Right ventricle myocardium superior (tissue), 1 donor: ENCODE measurements around the gene PTPN7. TPM values are rescaled to one million over a fixed set of nuclear protein-coding genes. Genes with fewer than 3 reads are reported as not detected.
"Not testable (repeated sequence)": the region's sequence is repeated elsewhere in the genome, so short reads cannot be mapped to it uniquely, and the experiment has no call there.

ENCODE experiments used
- ATAC-seq: fragments of 200-7000 bp; cut with Tn5 transposase; one replicate; pipeline ENCODE4 v1.9.1; 2020; ENCODE audit warnings: mild to moderate bottlenecking; ENCODE audit not compliant: poor library complexity
- DNase-seq: peaks from one replicate; pipeline ENCODE4 v3.0.0-alpha.2; 2020
- intact Hi-C: fragments of 100-400 bp; cut with DNase I; formaldehyde crosslinking; loops from one replicate; pipeline ENCODE4 v1.11.2; 2022
- total RNA-seq: library from RNA; stranded (reverse); fragmentation: NEBNext Ultra II Directional; extraction: Animal tissue kit (Norgen Biotek cat#: 25700); gene quantifications from one replicate; pipeline ENCODE4 v1.2.1, GENCODE V29; 2021
- donor health status: DM: no; HTN: yes; CAD: no; lungs with severe emphysema.

The PTPN7 gene
- total RNA-seq, 1 donor from 2014 or later, result 0.27 TPM

DNA sequence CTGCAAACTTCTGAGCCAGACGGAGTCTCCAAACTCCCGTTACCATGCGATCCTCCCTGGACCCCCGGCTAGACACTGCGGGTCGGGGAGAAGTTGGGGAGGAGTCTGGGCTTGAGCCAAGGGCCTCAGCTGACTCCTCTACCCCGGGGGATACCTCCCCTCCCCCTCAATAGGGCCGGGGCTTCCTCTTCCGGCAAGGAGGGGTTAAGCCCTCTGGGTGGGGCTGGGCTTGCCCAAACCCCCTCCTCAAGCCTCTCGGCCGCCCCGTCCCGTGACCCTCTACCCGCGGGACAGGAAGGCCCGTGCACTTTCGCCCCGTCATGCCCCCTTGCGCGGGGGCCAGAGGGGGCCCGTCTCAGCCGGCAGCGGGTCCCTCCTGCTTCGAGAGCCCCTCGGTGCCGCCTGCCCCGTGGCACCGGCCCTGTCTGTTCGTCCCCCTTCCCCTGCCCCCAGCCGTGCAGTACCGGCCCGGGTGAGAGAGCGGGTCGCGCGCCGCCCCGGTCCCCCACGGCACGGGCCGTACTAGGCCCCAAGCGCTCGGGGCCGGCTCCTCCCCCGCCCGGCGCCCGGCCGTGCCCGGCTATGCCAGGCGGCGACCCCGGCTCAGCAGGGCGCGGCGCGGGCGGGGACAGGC, 16.5 kb downstream of the PTPN7 start:
- ATAC-seq (peak; percentile 51), DNase-seq (peak; percentile 63)
- intact Hi-C loops, result no loop called here

DNA sequence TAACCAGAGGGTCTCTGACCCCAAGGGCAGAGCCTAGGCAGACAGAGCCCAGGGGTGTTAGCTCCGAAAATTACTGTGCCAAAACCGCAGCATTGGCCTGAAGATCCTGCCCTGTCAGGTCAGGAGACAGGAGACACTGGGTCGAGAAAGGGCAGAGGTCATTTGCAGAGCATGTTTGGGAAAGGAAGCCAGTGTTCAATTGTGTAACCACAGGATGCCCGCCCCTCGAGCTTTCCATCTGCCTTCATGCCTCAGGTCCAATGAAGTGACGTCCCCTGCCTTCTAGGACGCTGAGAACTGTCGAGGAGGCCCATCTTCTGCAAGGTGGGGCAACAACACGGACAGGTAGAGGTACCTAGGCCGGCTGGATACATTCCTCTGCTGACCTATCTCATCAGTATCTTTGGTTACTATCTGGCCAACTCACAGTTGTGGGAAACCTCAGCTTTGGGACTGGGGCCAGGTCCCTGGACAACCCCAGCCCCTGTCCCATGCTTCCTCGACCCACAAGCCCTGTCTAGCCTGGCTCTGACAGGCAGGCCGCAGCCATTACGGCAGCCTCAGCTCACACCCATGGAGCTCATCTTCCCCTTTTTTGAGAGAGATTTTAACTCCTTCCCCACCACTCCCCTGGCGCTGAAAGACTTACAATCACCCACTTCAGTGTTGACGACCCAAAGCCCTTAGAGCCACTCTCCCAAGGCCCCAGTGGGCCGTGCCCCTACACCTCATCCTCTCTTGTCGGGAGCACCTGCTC, 17.2 kb downstream of the PTPN7 start:
- DNase-seq (peak; percentile 64), ATAC-seq (peak; percentile 51)
- intact Hi-C loops, result no loop called here

DNA sequence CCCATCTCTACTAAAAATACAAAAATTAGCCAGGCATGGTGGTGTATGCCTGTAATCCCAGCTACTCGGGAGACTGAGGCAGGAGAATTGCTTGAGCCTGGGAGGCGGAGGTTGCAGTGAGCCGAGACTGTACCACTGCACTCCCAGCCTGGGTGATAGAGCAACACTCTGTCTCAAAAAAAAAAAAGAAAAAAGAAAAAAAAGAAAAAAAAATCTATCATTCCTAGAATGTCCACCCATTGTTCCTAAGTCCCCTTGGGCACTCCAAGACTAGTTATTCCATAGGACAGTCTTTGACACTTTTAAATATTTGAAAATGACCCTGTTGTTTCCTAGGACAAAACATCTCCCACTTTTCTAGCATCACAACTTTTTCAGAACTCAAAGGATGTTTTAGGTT, 18.9 kb downstream of the PTPN7 start:
- ATAC-seq, DNase-seq, intact Hi-C loops: not testable (repeated sequence)

DNA sequence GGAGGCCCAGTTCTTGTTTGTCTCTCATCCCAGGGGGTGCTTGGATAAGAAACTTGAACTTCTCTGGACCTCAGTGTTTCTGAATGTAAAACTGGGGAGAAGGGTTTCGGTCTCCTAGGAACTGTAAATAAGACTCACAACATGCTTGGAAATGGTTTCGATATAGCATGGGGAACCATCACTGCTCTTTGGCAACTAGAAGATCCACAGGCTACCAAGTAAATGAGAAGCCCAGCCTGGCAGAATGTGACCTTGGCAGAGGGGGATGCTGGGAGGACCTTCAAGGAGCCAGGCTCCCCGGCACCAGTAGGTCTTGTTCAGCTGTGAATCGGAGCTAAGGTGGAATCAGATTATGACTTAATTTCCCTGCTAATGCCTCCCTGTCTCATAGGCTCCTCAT, 19.6 kb downstream of the PTPN7 start:
- ATAC-seq (no peak), DNase-seq (no peak)
- intact Hi-C loops, result no loop called here

DNA sequence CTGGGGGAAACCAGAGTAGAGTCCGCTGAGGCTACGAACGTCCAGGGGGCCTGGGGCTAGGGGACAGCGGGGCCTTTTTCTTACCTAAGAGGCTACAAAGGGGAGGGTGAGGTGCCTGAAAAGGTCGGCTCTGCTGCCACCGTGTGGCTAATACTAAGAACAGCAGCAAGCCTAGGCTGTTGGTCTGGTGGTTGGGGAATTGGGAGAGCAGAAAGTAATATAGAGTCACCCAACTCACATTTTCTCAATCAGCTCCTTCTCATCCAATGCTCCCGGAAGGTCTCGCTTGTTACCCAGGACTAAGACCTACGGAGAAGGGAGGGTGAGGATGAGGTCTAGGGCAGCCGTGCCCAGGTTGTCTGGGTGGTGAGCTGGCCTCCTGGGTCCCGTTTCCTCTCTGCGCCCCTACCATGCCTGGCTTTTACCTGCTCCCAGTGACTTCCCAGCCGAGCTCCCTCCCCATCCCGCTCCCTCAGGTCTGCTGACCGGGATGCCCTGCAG, 25.1 kb downstream of the PTPN7 start:
- peak; percentile 53 for DNase-seq
- peak; percentile 65 for ATAC-seq
- intact Hi-C loops, result no loop called here

DNA sequence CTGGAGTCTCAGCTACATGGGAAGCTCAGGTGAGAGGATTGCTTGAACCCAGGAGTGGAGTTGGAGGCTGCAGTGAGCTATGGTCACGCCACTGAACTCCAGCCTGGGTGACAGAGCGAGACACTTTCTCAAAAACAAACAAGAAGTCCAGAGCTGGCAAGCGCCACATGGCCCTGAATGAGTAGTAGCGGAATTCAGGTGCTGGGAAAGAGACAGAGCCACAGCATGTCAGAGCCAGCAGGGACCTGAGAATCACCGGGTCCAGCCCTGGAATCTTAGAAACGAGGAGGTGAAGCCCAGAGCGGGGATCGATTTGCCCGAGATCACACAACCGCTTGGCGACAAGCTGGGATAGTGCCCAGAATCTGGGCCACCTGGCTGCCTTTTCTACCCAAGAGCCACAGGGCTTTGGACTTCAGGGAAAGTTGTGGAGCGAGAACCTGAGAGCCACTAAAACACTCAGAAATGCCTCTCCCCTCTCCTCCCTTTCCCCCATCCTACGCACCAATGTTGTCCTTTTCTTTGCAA, 25.7 kb downstream of the PTPN7 start:
- DNase-seq (no peak), ATAC-seq (no peak)
- intact Hi-C loops, result no loop called here

DNA sequence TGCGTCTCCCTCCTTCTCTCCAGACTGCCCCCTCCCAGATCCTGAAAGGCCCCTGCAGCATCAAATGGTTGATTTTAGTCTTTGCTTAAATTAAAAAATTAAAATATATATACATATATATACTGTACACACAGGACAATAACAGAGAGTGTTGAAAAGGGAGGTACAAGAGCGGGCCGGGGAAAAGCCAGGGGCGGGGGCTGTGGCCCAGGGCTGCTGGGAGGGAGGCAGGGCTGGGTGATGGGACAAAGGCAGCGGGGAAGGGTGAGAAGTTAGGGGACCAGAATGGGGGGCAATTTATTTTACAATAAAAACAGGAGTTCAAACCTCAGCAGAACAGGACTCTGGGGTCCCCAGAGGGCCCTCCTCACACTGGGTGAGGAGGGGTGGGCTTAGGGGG, 26.4 kb downstream of the PTPN7 start:
- DNase-seq (no peak), ATAC-seq (no peak)
- intact Hi-C loops, result no loop called here

DNA sequence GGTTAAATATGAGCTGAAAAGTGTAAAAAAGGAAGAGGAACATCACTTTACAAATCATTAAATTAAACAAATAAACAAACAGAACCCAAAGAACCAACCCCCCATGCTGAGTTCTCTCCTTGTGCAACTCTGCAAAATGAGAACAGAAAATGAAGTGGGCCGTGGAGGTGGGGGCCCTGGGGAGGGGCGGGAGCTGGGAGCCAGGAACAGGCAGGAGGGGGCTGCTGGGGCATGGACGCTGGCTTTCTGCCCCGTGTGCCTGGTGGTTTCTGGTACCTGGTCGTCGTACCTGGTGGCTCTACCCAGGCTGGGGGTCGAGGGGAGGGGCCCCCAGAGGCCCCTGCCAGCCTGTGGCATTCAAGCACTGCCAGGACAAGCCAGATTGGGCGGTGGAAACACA, 26.9 kb downstream of the PTPN7 start:
- DNase-seq, result no peak
- intact Hi-C loops, result no loop called here
- no peak for ATAC-seq

DNA sequence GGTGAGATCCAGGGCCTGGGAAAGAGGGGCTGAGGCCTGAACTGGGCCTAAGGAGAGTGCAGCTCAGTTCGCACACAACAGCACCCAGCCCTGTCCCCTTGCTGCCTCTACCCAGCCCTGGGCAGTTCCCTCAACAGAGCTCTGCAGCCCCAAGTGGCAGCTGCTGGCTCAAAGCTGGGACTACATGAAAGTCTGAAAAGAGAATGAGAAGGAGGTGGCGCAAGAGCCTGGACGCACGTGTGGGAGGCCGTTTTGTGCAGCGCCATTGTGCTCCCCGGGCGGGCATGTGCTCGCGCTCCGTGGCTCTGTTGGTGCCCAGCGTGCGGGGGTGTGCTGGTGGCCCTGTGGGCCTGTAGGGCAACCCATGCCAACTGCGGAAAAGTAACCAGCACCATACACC, 27.4 kb downstream of the PTPN7 start:
- DNase-seq (peak; percentile 59), ATAC-seq (peak; percentile 19)
- intact Hi-C loops, result no loop called here

DNA sequence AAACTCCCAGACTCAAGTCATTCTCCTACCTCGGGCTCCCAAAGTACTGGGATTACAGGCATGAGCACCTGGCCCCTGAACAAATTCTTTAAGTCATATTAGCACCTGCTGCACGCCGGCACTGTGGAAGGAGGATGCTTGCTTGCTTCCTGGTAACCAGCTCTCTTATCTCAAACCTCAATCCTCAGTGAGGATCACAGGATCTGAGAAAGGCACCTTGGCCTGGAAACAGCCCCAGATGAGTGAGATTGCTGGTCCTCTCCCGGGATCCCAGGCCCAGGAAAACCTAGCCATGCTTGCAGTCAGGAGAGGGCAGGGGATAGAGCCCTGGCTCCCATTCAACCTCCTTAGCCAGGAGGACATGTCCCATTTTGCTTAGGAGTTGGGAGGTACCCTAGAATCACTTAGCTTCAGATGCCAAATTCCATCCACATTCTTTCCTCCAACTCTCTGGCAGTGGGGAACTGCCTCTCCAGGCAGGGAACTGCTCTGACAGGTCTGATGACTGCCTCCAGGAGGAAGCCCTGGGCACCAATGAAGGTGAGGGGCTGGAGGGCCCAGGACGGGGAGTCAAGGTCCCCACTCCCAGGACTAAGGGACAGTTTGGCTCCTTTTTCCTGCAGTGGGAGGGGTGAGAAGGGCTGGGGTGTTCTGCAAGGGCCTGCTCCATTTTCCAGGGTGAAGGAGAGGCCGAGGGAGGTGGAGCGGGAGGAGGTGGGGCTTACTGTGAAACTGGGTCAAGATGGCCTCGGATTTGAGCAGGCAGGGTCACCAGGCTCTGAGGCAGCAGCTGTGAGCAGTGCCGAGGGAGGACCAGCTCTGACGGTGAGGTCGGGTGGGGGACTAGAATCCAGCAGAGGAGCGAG, 28.2 kb downstream of the PTPN7 start:
- DNase-seq (peak; percentile 76), ATAC-seq (peak; percentile 71)
- intact Hi-C loops, result no loop called here

DNA sequence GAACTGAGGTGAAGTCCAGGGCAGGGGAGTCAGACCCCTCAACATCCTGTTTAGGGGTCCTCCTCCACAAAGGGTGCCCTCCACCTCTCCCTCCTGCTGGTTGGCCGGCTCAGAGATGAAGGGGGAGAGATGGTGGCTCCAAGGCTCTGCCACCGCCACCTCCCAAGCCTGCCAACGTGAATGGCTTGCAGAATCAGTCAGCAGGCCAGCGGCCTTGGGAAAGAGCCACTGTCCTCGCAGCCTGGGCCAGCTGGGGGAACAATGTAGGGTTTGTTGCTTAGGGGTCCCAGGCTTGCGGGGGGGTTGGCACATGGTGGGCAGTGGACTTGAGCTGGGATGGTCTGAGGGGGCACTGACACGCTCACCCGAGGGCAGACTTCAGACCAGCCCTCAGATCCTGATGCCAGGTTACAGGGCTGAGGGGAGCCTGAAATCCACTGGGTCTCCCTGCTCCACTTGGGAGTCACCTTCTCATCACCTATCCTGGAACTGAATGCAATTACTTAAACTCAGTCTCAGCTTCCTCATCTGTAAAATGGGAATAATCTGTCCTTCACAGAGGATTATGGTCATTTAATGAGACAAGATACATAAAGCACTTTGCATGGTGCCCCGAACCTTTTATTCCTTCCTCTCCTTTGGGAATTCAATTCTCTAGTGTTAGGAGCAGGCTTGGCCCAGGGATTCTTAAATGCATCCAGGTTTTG, 29.4 kb downstream of the PTPN7 start:
- ATAC-seq (no peak), DNase-seq (no peak)
- intact Hi-C loops, result no loop called here

DNA sequence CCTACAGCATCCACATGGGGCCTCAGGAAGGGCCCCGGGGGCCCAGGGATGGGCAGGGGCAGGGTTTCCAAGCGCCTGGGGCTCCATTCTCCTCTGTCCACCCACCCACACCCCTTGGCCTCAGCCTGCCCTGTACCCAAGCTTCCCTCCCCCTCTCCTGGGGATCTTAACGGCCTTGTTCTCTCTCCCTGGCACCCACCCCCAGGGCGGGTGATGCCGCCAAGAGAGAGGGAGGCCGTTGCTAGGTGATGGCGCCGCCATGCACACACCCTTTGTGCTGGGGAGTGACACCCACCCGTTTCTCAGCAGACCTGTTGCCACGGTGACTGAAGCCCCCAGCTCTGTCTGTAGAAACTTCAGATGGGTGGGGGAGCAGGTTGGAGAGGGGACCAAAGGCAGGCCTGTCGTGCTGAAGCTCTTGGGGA, 30.1 kb downstream of the PTPN7 start:
- intact Hi-C loops, result no loop called here
- ATAC-seq (no peak), DNase-seq (no peak)

DNA sequence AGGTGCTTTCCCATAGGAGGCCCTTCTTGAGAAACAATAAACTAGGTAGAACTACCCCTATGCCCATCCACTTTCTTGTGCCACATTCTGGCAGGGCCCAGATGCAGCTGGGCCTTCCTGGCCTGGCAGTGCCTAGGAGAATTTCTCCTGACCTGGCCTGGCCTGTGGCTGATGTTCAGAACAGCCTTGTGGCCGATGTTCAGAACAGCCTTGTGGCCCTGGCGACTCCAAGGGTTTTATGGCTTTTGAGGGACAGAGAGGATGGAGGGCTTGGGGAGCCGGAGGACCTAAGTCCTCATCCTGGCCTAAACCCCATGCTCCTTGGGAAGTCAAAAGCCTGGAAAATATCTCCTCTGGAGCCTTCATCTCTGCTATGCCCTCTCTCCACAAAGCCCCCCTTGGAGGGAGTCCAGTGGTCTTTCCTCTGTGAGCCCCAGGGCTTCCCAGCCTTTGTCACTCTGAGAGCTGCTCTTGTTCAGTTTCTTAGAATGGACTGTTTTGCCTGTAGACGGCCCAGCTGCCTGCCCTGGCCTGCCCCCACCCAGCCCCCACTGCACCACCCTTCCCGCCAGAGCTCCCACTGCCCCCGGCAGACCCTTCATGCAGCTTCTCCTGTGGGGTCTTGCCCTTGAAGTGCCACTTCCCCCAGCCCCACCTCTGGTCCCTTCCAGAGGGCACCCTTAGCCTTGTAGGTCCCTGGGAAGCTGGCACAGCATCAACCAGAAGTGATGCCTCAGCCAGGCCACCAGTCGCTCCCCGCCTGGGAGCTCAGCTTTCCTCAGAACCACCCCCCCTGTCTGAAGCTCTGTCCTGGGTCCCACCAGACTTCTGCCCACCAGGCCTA, 30.7 kb downstream of the PTPN7 start:
- ATAC-seq, result no peak
- intact Hi-C loops, result no loop called here
- no peak for DNase-seq

DNA sequence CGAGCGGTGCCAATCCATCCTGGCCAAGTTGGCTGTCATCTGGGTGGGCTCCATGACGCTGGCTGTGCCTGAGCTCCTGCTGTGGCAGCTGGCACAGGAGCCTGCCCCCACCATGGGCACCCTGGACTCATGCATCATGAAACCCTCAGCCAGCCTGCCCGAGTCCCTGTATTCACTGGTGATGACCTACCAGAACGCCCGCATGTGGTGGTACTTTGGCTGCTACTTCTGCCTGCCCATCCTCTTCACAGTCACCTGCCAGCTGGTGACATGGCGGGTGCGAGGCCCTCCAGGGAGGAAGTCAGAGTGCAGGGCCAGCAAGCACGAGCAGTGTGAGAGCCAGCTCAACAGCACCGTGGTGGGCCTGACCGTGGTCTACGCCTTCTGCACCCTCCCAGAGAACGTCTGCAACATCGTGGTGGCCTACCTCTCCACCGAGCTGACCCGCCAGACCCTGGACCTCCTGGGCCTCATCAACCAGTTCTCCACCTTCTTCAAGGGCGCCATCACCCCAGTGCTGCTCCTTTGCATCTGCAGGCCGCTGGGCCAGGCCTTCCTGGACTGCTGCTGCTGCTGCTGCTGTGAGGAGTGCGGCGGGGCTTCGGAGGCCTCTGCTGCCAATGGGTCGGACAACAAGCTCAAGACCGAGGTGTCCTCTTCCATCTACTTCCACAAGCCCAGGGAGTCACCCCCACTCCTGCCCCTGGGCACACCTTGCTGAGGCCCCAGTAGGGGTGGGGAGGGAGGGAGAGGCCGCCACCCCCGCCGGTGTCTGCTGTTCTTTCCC, 32.4 kb downstream of the PTPN7 start:
- intact Hi-C loops, result no loop called here
- DNase-seq (no peak), ATAC-seq (no peak)

DNA sequence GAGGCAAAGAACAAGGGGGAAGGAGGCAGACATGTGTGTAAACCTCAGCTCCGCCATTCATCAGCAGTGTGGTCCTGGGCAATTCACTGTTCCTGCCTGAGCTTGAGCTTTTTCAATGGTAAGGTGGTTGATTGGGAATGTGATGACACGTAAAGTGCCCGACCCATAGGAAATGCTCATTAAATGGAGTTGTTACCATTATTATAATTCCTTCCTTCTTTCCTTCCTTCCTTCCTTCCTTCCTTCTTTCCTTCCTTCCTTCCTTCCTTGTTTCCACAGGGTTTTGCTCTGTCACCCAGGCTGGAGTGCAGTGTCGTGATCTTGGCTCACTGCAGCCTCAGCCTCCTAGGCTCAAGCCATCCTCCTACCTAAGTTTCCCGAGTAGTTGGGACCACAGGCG, 33.3 kb downstream of the PTPN7 start:
- DNase-seq (no peak), ATAC-seq (no peak)
- intact Hi-C loops, result no loop called here

DNA sequence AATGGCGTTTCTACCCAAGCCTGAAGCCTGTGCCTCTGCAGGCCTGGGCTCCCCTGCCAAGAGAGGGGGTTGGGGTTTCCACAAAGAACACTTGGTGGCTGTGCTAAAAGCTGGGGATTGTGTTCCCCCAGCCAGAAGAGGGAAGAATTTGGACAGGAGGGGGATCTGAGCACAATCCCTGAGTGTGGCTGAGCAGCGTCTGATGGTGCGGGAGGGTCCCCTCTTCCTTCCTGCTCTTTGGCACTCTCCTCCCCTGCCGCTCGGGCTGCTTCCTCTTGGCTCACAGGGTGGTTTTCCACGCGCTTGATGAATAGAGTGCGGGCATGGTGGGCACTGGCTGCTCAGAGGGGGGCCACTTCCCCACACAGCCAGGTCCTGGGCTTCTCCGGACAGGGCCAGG, 34.0 kb downstream of the PTPN7 start:
- intact Hi-C loops, result no loop called here
- no peak for ATAC-seq
- no peak for DNase-seq

DNA sequence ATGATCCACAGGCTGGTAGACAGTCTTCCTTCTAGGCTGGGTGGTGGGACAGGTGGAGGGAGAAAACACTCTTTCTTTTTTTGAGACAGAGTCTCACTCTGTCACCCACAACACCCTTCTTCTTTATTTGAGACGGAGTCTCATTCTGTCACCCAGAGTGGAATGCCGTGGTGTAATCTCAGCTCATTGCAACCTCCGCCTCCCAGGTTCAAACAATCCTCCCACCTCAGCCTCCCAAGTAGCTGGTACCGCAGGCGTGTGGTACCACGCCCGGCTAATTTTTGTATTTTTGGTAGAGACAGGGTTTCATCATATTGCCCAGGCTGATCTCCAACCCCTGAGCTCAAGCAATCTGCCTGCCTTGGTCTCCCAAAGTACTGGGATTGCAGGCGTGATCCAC, 34.8 kb downstream of the PTPN7 start:
- no peak for DNase-seq
- intact Hi-C loops, result no loop called here

More for the DNA sequence above, 34.8 kb downstream of the PTPN7 start:
- no peak for ATAC-seq
